ENCODE measurements around the gene ACOT2.

ACOT2 gene

GRCh38 chr14:73616831-73617230 lies 47.8 kb downstream of the ACOT2 start:
- no peak overlapping the region for H3K27ac ChIP-seq
- TF ChIP-seq CTCF (conservative IDR thresholded peaks at IDR 0.05): no peak

- no peak for TF ChIP-seq CTCF (conservative IDR thresholded peaks at IDR 0.05)
- H3K27ac ChIP-seq: no peak overlapping the region
Observed at GRCh38 chr14:73619524-73619923, 50.5 kb downstream of the ACOT2 start.

GRCh38 chr14:73620268-73620667 lies 51.3 kb downstream of the ACOT2 start:
- no peak overlapping the region for H3K27ac ChIP-seq
- TF ChIP-seq CTCF (conservative IDR thresholded peaks at IDR 0.05): no peak

GRCh38 chr14:73623504-73624054 lies 54.6 kb downstream of the ACOT2 start:
- H3K27ac ChIP-seq: no peak overlapping the region
- TF ChIP-seq CTCF (conservative IDR thresholded peaks at IDR 0.05): no peak

Data from VCaP (cell line).